Measurements from ENCODE around the gene DSG3.

Gene DSG3

GRCh38 chr18:31526374-31526773 is 78.8 kb downstream of the DSG3 start:
- no peak overlapping the region for H3K4me3 Mint-ChIP-seq
- ATAC-seq (replicated peaks) (no peak), DNase-seq (no peak)
- no peak overlapping the region for H3K27ac Mint-ChIP-seq
- H3K27me3 Mint-ChIP-seq = peaks cover 0 to 29% of the 10 kb centered on the region in 2 donors
- no peaks in the 10 kb centered on the region for H3K4me1 Mint-ChIP-seq (ENCODE audit: low read depth in 2 of 2)
- no peaks in the 10 kb centered on the region for H3K36me3 Mint-ChIP-seq (ENCODE audit: insufficient read depth)
- no peaks in the 10 kb centered on the region for H3K9me3 Mint-ChIP-seq
